Retinal pigment epithelial cell (primary cell): Measurements from ENCODE around the gene CIDEA.

Source experiments
- DNase-seq: peaks from one replicate; pipeline ENCODE4 v3.0.0-alpha.2; 2010; ENCODE audit warnings: low read depth
- H3K4me3 ChIP-seq: 2 replicates; pipeline ENCODE4 v1.5.1; 2011; ENCODE audit warnings: mild to moderate bottlenecking, low read length, control low read depth, moderate library complexity
- CTCF ChIP-seq: conservative IDR thresholded peaks from 2 replicates; pipeline ENCODE4 v1.5.1; 2011; ENCODE audit warnings: low read depth, low read length, control low read depth, inconsistent platforms

Gene CIDEA

GRCh38 chr18:12306752-12307700 lies 52.9 kb downstream of the CIDEA start:
- DNase-seq, result no peak
- peak; percentile 26 for TF ChIP-seq CTCF
- H3K4me3 ChIP-seq, result peak overlapping the region; percentile 59

- no peak for TF ChIP-seq CTCF
- no peak for DNase-seq
- H3K4me3 ChIP-seq, result peak within 1 kb of the TSS; percentile 80
Measured at GRCh38 chr18:12307701-12308385, 53.7 kb downstream of the CIDEA start, which contains the start of gene TUBB6. Gene TUBB6 (plus strand): TSS chr18:12308241. CDS start chr18:12308293, 52 bp downstream.

GRCh38 chr18:12308386-12309100 lies 54.4 kb downstream of the CIDEA start:
- no peak for DNase-seq
- TF ChIP-seq CTCF, result no peak
- peak overlapping the region; percentile 80 for H3K4me3 ChIP-seq

- no peak for DNase-seq
- H3K4me3 ChIP-seq, result peak overlapping the region; percentile 80
- no peak for TF ChIP-seq CTCF
Measured at GRCh38 chr18:12309683-12310198, 55.6 kb downstream of the CIDEA start.

GRCh38 chr18:12310762-12311161 lies 56.6 kb downstream of the CIDEA start:
- no peak for TF ChIP-seq CTCF
- no peak overlapping the region for H3K4me3 ChIP-seq
- no peak for DNase-seq

- TF ChIP-seq CTCF, result no peak
- no peak for DNase-seq
- H3K4me3 ChIP-seq, result no peak overlapping the region
Measured at GRCh38 chr18:12312976-12313375, 58.8 kb downstream of the CIDEA start.
